GM19463 (cell line): ENCODE measurements around the gene CLDN9.
A peak's percentile ranks its signal among the peaks of the same experiment; 100 is the strongest.

Experiments
- ATAC-seq: cut with Tn5 transposase; IDR thresholded peaks from one replicate; pipeline ENCODE4 v1.9.1; 2021; ENCODE audit warnings: mild to moderate bottlenecking, moderate library complexity; ENCODE audit not compliant: unreplicated experiment

CLDN9 gene

GRCh38 chr16:3017794-3018506 is 5.2 kb downstream of the CLDN9 start, which contains the start of gene CLDN6:
CLDN6 (minus strand) TSS chr16:3018183; CDS start chr16:3016021, 2,162 bp downstream.
- no peak for ATAC-seq

- ATAC-seq = no peak
Measured at GRCh38 chr16:3019594-3020246, 7.0 kb downstream of the CLDN9 start.

GRCh38 chr16:3020247-3020603 is 7.5 kb downstream of the CLDN9 start, which contains the start of gene TNFRSF12A:
TNFRSF12A (plus strand) TSS chr16:3020368; CDS start chr16:3020398, 30 bp downstream.
- ATAC-seq = no peak

DNA sequence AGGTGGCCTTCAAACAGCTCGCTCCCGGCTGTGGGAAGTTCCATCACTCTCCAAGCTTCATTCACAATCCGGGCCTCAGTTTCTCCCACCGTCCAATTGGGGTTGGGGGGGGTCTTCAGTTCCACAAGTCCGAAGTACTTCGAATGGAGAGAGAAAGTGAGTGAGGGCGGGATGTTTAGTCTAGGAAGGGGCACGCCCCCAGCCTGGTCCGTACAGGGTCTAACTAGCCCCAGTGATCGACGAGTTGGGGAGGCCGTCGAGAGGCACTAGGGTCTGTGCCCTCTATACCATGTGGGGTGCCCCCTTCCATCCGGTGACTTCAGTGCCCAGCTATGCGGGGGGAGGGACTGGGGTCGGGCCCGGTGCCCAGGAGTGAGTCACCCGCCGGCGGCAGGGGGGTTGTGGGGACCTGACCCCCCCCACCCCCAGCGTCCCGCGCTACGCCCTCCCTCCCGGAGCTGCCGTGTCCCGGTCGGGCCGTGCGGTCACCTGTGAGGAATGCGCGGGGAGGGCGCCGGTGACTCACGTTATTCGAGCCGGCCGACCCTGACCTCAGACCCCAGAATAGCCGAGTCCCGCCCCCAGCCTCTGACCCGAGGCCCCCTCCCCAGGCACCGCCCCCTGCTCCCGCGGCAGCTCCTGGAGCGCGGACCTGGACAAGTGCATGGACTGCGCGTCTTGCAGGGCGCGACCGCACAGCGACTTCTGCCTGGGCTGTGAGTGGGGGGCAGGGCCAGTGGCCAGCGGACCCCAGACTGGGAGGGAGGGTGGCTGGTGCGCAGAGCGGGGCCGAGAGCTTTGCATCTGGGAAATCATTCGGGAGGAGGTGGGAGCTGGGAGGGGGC is 8.1 kb downstream of the CLDN9 start:
- no peak for ATAC-seq

- no peak for ATAC-seq
Measured at GRCh38 chr16:3021449-3022207, 8.9 kb downstream of the CLDN9 start.

DNA sequence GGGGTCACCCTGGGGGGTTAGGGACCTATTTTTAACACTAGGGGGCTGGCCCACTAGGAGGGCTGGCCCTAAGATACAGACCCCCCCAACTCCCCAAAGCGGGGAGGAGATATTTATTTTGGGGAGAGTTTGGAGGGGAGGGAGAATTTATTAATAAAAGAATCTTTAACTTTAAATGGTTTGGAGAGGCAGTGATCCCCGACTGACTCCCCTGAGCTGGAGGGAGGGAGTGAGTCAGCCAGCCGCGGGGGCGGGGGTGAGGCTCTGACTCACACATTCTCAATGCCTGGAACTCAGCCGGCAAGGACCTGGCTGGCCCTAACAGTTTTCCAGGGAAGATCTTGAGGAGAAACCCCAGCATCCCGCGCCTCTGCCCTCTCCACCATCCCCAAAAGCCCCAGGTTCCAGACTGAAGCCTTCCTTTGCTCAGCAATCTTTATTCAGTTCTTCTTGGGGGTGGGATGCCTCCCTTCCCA is 9.5 kb downstream of the CLDN9 start:
- no peak for ATAC-seq

- ATAC-seq = no peak
Measured at GRCh38 chr16:3022684-3023414, 10.1 kb downstream of the CLDN9 start.

DNA sequence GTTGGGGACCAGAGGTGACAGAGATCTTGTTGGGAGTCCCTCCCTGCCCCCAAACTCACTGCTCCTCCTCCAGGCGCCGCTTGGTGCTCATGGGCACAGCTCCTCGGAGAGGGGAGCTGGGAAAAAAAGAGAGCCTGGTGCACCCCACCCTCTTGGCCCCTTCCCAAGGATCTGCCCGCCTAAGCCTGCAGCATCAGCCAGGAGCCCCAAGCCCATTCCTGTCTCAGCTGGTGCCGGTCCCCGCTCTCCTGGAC is 10.6 kb downstream of the CLDN9 start:
- no peak for ATAC-seq

- peak; percentile 74 for ATAC-seq
Measured at GRCh38 chr16:3023669-3024478, 11.2 kb downstream of the CLDN9 start, which contains the start of the genes HCFC1R1 and THOC6. HCFC1R1 (minus strand) TSS chr16:3023942; CDS start chr16:3023941, 1 bp downstream. THOC6 (plus strand) TSS chr16:3024035; CDS start chr16:3024327, 292 bp downstream.

DNA sequence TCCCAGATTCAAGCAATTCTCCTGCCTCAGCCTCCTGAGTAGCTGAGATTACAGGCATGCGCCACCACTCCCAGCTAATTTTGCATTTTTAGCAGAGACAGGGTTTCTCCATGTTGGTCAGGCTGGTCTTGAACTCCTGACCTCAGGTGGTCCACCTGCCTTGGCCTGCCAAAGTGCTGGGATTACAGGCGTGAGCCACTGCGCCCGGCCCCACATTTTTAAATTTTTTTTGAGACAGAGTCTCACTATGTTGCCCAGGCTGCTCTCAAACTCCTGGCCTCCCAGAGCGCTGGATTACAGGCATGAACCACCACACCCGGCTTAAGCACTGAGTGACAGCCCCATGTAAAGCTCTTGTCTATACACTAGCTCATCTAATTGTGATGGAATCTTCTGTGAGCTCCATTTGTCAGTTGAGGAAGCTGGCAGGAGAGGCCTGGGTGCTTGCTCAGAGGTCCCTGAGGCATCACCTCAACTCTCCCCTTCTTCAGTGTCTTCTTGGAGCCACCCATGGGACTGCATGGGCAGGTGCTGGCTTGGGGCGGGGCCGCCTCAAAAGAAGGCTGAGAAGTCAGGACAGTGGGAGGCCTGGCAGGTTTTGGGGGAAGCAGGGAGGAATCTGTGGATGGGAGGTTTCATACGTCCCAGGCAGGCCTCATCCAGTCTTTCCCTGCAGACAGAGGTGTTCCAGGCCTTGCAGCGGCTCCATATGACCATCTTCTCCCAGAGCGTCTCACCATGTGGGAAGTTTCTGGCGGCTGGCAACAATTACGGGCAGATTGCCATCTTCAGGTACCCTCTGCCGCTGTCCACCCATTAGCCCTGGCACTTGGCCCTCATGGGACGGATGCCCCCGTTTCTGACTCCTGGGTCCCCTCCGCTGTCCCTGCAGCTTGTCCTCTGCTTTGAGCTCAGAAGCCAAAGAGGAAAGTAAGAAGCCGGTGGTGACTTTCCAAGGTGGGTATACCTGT is 12.6 kb downstream of the CLDN9 start:
- no peak for ATAC-seq

GRCh38 chr16:3026003-3026378 is 13.3 kb downstream of the CLDN9 start:
- ATAC-seq = no peak

DNA sequence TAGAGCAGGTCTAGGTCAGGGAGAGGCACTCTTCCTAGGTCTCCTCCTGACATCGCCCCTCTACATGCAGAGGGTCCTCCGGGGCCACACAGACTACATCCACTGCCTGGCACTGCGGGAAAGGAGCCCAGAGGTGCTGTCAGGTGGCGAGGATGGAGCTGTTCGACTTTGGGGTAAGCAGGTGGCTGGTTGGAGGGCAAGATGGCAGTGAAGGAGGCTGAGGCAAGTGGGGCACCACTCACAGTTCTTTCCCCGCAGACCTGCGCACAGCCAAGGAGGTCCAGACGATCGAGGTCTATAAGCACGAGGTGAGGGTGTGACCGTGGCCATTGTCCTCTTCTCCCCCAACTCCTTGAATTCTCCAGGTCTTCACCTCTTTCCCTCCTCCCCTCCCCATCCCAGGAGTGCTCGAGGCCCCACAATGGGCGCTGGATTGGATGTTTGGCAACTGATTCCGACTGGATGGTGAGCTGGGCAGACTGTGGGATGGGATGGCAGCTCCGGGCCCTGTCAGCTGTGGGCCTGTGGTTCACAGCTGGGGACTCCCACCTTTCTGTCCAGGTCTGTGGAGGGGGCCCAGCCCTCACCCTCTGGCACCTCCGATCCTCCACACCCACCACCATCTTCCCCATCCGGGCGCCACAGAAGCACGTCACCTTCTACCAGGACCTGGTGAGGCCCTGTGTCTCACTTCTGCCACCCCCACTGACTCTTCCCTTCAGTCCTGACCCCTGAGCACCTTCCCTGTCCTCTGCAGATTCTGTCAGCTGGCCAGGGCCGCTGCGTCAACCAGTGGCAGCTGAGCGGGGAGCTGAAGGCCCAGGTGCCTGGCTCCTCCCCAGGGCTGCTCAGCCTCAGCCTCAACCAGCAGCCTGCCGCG is 14.1 kb downstream of the CLDN9 start:
- ATAC-seq = no peak

GRCh38 chr16:3027489-3027795 is 14.7 kb downstream of the CLDN9 start:
- no peak for ATAC-seq

- no peak for ATAC-seq
Measured at GRCh38 chr16:3027983-3028715, 15.4 kb downstream of the CLDN9 start.

GRCh38 chr16:3028716-3029319 is 16.1 kb downstream of the CLDN9 start:
- no peak for ATAC-seq

GRCh38 chr16:3029491-3030221 is 16.9 kb downstream of the CLDN9 start:
- ATAC-seq = no peak
